ENCODE data around the gene FAM171A1.

FAM171A1 gene

GRCh38 chr10:15188603-15189002 lies 182.5 kb downstream of the FAM171A1 start:
- no peak overlapping the region for H3K9ac ChIP-seq (ENCODE audit: low read length)
- H3K9me3 ChIP-seq (ENCODE audit: low read length): no peaks in the 10 kb centered on the region
- no peaks in the 10 kb centered on the region for H3K36me3 ChIP-seq (ENCODE audit: insufficient read depth, low read length)
- H3K9me2 ChIP-seq (ENCODE audit: low read depth, low read length): no peaks in the 10 kb centered on the region
- no peak overlapping the region for H2AFZ ChIP-seq (ENCODE audit: low read length)
- H3K79me2 ChIP-seq (ENCODE audit: insufficient read depth, low read length): no peaks in the 10 kb centered on the region
- H4K20me1 ChIP-seq (ENCODE audit: insufficient read depth, low read length): no peaks in the 10 kb centered on the region
- TF ChIP-seq EZH2 (IDR thresholded peaks at IDR 0.05; ENCODE audit: borderline replicate concordance, low read length) (no peak), CTCF (IDR thresholded peaks at IDR 0.05; ENCODE audit: low read length) (no peak)
- H3K4me1 ChIP-seq (ENCODE audit: insufficient read depth, low read length, severe bottlenecking): no peaks in the 10 kb centered on the region
- no peak overlapping the region for H3K4me3 ChIP-seq (ENCODE audit: low read depth, low read length, poor library complexity, severe bottlenecking)
- no peaks in the 10 kb centered on the region for H3F3A ChIP-seq (ENCODE audit: insufficient read depth, low read length)
- H3K27ac ChIP-seq (ENCODE audit: low read depth, low read length, poor library complexity, severe bottlenecking): no peak overlapping the region
- H3K27me3 ChIP-seq (ENCODE audit: insufficient read depth, low read length): no peaks in the 10 kb centered on the region
- H3K4me2 ChIP-seq (ENCODE audit: low read length): no peak overlapping the region

- no peak overlapping the region for H2AFZ ChIP-seq (ENCODE audit: low read length)
Observed at GRCh38 chr10:15183689-15184481, 187.2 kb downstream of the FAM171A1 start.

GRCh38 chr10:15182540-15183207 lies 188.4 kb downstream of the FAM171A1 start:
- H3K9me2 ChIP-seq (ENCODE audit: low read depth, low read length): no peaks in the 10 kb centered on the region
- no peak overlapping the region for H3K27ac ChIP-seq (ENCODE audit: low read depth, low read length, poor library complexity, severe bottlenecking)
- no peak overlapping the region for H3K4me2 ChIP-seq (ENCODE audit: low read length)
- H3K36me3 ChIP-seq (ENCODE audit: insufficient read depth, low read length): no peaks in the 10 kb centered on the region
- no peaks in the 10 kb centered on the region for H3K4me1 ChIP-seq (ENCODE audit: insufficient read depth, low read length, severe bottlenecking)
- H4K20me1 ChIP-seq (ENCODE audit: insufficient read depth, low read length): no peaks in the 10 kb centered on the region
- TF ChIP-seq EZH2 (IDR thresholded peaks at IDR 0.05; ENCODE audit: borderline replicate concordance, low read length): no peak
- TF ChIP-seq CTCF (IDR thresholded peaks at IDR 0.05; ENCODE audit: low read length): no peak
- no peak overlapping the region for H3K9ac ChIP-seq (ENCODE audit: low read length)
- no peaks in the 10 kb centered on the region for H3K9me3 ChIP-seq (ENCODE audit: low read length)
- no peak overlapping the region for H3K4me3 ChIP-seq (ENCODE audit: low read depth, low read length, poor library complexity, severe bottlenecking)
- no peaks in the 10 kb centered on the region for H3K27me3 ChIP-seq (ENCODE audit: insufficient read depth, low read length)
- no peaks in the 10 kb centered on the region for H3K79me2 ChIP-seq (ENCODE audit: insufficient read depth, low read length)
- H2AFZ ChIP-seq (ENCODE audit: low read length): no peak overlapping the region
- no peaks in the 10 kb centered on the region for H3F3A ChIP-seq (ENCODE audit: insufficient read depth, low read length)

More at GRCh38 chr10:15183689-15184481, 187.2 kb downstream of the FAM171A1 start:
- Histone ChIP-seq H3K9me2 (ENCODE audit: low read depth, low read length) (no peaks in the 10 kb centered on the region), H4K20me1 (ENCODE audit: insufficient read depth, low read length) (no peaks in the 10 kb centered on the region), H3K4me3 (ENCODE audit: low read depth, low read length, poor library complexity, severe bottlenecking) (no peak overlapping the region), H3K79me2 (ENCODE audit: insufficient read depth, low read length) (no peaks in the 10 kb centered on the region), H3F3A (ENCODE audit: insufficient read depth, low read length) (no peaks in the 10 kb centered on the region), H3K27me3 (ENCODE audit: insufficient read depth, low read length) (no peaks in the 10 kb centered on the region), H3K27ac (ENCODE audit: low read depth, low read length, poor library complexity, severe bottlenecking) (no peak overlapping the region), H3K4me2 (ENCODE audit: low read length) (no peak overlapping the region), H3K9me3 (ENCODE audit: low read length) (no peaks in the 10 kb centered on the region), H3K9ac (ENCODE audit: low read length) (no peak overlapping the region), H3K4me1 (ENCODE audit: insufficient read depth, low read length, severe bottlenecking) (no peaks in the 10 kb centered on the region), H3K36me3 (ENCODE audit: insufficient read depth, low read length) (no peaks in the 10 kb centered on the region)
- TF ChIP-seq EZH2 (IDR thresholded peaks at IDR 0.05; ENCODE audit: borderline replicate concordance, low read length) (no peak), CTCF (IDR thresholded peaks at IDR 0.05; ENCODE audit: low read length) (no peak)

Measured in OCI-LY1 (cell line).